ENCODE data around the gene HCN2.
A peak's percentile ranks its signal among the peaks of the same experiment; 100 is the strongest.

Gene HCN2

DNA sequence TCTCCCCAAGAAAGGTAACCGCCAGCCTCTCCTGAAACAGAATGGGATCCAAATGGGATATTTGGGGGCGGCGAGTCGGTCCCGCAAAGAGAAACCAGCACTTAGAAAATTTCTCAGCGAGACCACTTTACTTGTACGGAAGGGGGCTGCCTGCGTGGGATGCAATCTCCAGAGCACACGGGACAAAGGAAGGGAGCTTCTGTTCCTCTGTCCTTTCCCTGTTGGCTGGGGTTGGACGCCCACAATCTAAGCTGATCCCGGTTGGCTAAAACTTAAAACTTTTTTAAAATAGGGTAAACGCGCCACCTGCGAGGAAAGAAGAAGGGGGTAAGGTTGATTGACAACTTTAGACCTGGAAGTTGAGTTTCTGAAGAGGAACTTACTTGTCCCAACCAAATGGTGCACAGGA is 18.1 kb upstream of the HCN2 start:
- DNase-seq (ENCODE audit: low read depth in 2 of 2), result no peak

DNA sequence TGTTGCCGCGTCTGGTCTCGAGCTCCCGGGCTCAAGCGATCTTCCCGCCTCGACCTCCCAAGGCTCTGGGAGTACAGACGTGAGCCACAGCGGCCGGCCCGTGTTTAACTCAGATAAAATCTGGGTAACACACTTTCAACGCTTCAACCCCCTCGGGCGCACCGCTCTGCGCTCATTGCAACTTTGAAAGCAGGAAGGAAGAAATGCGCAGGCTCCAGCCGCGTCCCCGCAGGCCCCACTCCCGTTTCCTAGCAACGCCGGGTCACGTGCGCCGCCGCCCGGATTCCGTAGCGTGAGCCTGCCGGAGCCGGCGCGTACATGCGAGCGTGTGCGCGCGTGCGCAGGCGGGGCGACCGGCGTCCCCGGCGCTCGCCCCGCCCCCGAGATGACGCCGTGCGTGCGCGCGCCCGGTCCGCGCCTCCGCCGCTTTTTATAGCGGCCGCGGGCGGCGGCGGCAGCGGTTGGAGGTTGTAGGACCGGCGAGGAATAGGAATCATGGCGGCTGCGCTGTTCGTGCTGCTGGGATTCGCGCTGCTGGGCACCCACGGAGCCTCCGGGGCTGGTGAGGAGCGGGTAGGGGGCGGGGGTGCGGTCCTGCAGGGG is 17.4 kb upstream of the HCN2 start, which contains the start of gene BSG:
BSG (plus strand) TSS at position 457 of the 603 bp plus-strand sequence; CDS start at position 496, 39 bp downstream.
- peak; percentile 96 to 98 for DNase-seq (ENCODE audit: low read depth in 2 of 2)

DNA sequence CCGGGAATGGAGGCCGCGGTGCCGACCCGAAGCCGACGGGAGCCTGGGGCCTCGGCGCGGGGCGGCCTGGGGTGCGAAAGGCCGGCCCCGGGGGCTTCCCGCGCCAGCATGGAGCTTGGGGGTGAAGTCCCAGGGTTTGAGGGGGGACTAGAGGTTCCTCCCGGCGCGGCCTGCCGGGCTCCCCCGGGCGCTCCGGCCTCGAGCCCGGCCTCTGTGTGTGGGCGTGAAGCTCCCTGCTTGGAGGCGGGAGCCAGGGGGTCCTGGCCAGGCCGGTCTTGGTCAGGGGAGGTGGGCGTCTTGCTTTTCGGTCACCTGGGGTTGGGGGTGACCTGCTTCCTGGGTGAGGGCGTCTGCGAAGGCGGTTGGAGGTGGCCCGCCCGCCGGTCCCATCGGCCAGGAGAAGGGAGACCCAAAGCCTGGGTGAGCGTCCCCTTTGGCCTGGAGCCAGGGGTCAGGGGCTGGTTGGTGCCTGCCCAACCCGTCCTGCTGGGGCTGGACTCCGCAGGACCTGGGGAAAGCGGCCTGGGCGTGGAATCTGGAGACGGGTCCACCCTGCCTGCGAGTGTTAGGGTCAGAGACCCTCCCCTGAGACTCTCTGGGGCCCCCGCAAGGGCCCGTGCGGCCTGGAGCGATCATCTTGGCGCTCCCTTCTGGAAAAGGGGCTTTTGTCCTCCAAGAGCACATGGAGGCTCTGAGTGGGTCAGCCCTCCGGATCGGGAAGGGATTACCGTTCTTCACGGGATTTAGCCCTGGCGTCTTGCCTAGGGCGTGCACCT is 16.8 kb upstream of the HCN2 start:
- DNase-seq (ENCODE audit: low read depth in 2 of 2), result no peak

DNA sequence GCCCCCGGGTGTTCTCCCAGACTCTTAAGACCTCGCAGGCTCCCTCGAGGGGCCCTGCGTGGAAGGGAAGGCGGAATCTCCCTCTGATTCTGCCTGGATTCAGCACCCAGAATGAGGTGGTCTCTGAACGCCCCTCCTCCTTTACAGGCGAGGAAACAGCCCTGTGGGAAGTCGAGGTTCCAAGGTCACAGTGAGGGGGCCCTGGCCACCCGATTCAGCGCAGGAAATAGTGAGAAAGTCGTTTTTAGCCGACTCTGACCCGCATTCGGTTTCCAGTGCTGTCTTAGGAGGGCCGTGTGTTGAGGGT is 16.2 kb upstream of the HCN2 start:
- no peak for DNase-seq (ENCODE audit: low read depth in 2 of 2)

DNA sequence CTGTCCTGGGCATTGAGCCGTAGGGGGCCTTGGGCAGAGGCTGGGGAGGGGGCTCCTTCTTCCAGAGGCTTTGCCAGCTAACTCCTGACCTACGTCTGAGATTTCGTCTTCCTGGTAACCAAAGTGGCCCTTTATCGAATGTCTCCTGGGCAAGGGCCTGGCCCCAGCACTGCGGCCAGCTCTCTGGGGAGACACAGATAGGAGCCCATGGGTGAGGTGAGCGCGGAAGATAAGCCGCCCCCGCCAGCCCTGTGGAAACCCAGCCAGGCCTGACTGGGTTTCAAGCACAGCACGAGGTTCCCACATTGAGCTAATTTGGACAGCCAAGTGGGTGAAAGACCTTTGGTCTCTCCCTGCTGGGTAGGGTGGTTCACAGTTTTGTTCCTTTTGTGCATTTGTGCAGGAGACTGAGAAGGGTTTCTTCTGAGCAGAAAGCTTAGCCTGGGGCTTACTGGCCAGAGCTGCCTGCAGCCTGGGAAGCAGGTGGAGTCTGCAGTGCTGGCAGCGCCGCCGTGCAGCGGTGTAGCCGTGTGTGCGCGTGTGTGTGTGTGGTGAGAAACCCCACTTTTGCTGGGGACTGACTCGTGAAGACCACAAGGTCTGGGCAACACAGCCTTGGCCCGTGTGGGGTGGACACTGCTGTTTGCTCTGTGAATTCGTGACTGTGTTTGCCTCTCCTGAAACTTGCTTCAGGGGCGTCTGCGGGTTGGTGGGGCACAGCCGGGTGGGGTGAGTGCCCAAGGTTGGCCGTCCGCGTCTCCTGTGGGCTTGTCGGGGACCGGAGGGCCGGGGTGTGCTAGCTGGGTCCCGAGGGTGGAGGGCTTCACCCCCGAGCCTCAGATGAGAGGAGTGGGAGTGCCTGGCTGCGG is 14.8 kb upstream of the HCN2 start:
- no peak for DNase-seq (ENCODE audit: low read depth in 2 of 2)

DNA sequence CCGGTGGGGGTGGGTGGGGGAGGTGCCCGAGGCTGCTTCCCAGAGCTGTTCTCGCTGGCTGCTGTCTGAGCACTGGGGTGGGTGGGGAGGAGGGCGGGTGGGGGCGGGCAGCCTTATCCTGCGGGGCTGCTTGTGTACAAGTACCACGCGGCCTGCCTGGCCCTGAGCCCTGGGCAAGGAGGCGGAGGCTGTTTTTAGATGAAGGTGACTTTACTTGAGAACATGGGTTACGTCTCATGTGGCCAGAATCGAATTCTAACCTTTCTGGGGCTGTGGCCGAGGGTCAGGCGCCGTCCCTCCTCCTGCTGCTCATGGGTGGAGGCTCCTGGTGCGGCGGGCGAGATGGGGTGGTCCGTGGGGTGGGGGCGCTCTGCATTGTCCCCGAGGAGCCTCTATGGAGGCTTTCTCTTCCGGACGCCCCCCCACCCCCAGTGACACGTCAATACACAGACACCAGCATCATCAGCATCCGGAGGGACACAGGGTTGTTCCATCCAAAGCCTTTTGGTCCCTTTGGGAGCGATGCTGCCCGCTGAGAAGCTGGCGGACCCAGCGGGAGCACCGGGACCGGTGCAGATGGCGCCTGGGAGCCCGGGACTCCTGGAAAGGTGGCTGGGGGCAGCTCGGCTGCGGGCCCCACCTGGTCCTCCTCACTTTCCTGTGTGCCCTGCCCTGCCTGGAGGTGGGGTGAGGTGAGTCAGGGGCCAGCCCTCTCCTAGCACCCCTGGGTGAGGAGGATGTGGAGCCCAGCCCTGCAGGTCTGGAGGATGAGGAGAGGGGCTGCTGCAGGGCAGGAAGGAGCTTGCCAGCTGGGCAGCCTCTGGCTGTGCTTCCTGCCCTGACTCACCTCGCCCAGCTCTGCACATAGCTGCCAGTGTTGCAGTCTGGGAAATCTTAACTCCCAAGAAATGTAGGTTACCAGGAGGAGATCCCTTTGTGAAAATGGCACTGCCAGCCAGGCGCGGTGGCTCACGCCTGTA is 13.9 kb upstream of the HCN2 start:
- no peak for DNase-seq (ENCODE audit: low read depth in 2 of 2)

DNA sequence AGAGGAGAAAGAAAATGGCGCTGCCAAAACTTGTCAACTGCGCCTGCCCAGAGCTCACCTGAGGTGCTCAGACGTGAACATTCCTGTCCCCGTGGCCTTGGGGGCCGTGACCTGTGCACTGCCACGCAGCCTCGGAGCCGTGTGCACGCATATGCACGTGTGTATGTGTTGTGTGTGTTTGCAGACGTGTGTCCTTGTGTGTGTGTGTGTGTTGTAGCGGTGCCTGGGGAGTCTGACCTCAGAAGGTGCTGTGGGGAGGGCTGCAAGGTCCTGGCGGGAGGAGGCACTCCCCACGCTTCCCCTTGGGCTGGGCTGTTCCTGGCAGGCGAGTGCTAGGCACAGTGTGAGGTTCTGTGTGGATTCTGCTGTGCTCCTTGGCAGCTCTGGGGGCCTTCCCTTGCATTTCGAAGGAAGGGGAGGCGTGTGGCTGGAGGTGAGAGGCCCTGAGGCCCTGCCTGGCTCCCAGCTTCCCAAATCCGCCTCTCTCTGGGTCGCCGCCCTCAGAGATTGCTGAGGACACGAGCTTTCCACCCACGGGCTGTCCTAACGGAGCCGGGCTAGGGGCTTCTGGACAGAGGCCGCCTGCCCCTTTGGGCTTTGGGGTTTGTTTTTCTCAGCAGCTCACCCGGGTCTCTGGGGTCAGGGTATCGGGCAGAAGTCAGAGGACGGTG is 12.8 kb upstream of the HCN2 start:
- DNase-seq (ENCODE audit: low read depth in 2 of 2), result no peak

DNA sequence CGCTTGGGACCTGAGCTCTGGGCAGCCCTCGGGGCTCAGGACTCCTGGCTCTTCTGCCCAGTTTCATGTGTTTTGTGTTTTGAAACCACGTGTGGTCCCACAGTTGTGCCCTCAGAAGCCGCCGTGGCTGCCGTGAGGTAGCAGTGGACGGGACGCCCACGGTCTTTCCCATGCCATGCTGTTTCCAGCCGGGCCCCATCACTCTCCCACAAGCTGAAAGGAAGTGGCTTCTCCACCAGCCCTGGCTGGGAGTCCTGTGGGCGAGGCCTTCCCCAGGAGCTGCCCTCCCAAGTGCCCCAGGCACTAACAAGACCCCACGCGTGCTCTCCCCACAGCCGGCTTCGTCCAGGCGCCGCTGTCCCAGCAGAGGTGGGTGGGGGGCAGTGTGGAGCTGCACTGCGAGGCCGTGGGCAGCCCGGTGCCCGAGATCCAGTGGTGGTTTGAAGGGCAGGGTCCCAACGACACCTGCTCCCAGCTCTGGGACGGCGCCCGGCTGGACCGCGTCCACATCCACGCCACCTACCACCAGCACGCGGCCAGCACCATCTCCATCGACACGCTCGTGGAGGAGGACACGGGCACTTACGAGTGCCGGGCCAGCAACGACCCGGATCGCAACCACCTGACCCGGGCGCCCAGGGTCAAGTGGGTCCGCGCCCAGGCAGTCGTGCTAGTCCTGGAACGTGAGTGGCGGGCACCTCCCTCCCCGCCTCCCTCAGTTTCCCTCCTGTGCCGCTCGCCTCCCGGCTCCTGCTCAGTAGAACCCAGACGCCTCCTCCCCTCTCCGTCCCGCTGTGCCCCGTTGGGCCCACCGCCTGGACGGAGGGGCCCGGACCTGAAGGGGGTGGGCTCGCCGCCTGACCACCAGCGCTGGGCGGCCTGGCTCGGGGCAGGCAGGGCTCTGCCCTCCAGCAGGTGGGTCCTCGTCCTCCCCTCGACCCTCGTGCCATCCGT is 12.0 kb upstream of the HCN2 start:
- DNase-seq (ENCODE audit: low read depth in 2 of 2), result no peak

DNA sequence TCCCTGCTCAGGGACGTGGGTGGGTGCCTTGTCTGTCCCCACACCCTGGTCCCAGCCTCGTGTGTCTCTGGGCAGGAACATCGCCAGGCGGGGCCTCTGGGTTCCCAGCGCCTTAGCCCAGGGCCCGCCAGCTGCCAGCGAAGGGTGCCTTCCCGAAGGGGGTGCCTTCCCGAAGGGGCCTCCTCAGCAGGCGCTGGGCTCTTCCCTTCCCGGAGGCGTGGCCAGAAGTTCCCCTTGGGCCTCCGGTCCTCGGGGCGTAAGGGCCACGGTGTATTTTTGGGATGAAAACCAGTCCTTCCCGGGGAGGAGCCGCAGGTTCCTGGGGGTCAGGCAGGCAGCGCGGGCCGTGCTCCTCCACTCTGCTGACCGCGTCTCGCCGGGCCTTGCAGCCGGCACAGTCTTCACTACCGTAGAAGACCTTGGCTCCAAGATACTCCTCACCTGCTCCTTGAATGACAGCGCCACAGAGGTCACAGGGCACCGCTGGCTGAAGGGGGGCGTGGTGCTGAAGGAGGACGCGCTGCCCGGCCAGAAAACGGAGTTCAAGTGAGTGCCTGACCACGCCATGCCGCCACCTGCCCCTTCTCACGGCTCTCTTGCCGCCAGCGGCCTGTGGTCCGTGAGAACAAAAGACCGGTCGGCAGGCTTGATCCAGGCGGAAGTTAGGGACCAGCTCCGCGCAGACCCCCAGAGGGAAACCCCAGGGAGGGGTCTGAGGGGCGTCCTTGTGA is 10.4 kb upstream of the HCN2 start:
- no peak for DNase-seq (ENCODE audit: low read depth in 2 of 2)

DNA sequence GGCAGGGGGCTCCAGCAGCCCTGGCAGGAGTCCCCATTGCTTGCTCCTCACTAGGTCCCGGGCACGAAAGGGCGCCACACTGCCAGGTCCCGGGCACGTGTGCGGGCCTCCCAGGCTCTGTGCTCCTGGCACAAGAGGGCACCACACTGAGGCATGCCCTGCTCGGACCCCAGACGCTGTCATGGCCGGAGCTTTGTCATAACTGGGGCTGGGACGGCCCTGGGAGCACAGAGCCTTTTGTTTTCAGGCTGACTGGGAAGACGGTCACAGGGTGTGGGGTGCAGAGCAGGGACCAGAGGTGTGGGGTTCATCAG is 9.9 kb upstream of the HCN2 start:
- DNase-seq (ENCODE audit: low read depth in 2 of 2), result no peak

DNA sequence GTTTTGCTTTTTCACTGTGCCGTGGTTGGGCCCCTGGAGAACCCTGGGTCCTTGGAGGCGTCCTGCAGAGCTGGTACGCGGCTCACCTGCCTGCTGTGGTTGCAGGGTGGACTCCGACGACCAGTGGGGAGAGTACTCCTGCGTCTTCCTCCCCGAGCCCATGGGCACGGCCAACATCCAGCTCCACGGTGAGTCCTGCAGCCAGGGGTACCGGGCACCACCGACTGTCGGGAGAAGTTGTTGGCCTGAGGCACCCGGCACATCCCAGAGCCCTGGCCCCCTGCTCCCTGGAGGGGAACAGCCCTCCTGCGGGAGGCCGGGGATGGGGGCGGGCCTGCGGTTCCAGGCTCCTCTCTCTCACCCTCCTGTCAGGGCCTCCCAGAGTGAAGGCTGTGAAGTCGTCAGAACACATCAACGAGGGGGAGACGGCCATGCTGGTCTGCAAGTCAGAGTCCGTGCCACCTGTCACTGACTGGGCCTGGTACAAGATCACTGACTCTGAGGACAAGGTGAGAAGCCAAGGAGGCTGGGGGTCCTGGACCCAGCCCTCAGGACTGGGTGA is 9.3 kb upstream of the HCN2 start:
- no peak for DNase-seq (ENCODE audit: low read depth in 2 of 2)

DNA sequence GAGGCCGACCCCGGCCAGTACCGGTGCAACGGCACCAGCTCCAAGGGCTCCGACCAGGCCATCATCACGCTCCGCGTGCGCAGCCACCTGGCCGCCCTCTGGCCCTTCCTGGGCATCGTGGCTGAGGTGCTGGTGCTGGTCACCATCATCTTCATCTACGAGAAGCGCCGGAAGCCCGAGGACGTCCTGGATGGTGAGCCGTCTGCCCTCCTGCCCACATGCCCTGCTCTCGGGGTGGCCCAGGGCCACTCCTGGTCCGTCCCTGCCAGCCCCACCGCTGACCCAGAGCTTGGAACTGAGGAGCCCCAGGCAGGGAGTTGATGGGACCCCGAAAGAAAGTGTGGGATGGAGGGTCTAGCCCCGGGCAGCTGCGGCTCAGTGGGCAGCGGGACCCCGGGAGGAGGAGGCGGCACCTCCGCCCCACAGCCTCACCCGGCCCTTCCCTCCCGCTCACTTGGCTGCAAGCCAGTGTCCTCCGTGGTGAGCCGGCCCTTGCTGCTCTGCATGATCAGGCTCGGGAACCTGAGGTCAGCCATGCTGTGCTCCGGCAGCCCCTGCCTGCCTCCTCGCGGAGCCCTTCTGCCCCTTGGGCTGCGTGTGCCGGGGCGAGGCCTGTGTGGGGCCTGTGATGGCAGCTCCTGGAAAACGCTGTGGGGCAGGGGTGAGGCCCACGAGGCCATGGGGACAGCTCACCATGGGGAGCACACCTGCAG is 8.1 kb upstream of the HCN2 start:
- no peak for DNase-seq (ENCODE audit: low read depth in 2 of 2)

DNA sequence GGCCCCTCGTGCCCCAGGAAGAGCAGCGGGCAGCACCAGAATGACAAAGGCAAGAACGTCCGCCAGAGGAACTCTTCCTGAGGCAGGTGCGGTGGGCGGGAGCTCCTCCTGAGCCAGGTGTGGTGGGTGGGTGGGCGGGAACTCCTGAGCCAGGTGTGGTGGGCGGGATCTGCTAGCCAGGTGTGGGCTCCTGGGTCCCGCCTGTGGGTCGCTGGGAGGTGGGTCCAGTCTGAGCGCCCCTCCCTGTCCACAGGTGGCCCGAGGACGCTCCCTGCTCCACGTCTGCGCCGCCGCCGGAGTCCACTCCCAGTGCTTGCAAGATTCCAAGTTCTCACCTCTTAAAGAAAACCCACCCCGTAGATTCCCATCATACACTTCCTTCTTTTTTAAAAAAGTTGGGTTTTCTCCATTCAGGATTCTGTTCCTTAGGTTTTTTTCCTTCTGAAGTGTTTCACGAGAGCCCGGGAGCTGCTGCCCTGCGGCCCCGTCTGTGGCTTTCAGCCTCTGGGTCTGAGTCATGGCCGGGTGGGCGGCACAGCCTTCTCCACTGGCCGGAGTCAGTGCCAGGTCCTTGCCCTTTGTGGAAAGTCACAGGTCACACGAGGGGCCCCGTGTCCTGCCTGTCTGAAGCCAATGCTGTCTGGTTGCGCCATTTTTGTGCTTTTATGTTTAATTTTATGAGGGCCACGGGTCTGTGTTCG is 7.0 kb upstream of the HCN2 start:
- no peak for DNase-seq (ENCODE audit: low read depth in 2 of 2)

DNA sequence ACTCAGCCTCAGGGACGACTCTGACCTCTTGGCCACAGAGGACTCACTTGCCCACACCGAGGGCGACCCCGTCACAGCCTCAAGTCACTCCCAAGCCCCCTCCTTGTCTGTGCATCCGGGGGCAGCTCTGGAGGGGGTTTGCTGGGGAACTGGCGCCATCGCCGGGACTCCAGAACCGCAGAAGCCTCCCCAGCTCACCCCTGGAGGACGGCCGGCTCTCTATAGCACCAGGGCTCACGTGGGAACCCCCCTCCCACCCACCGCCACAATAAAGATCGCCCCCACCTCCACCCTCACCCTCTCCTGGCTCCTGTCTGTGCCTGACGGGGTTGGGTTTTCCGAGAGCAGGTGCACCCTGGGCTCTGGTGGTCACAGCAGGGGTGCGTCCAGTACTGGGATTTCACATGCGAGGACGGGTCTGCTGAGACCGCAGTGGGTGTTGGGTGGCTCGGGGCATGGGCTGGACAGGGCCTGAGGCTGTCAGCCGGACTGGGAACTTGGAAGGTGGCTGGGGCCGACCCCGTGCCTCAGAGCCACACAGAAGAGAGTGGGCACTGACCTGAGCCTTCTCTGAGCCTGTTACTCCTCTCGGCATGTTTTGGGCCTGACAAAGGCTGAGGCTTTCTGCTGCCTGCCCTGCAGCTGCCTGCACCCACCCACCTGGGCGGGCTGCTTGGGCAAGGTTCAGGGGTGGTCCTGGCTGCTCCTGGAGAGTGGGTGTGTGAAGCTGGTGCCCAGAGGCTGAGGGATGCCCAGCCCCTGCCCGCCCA is 6.3 kb upstream of the HCN2 start:
- DNase-seq (ENCODE audit: low read depth in 2 of 2), result no peak

DNA sequence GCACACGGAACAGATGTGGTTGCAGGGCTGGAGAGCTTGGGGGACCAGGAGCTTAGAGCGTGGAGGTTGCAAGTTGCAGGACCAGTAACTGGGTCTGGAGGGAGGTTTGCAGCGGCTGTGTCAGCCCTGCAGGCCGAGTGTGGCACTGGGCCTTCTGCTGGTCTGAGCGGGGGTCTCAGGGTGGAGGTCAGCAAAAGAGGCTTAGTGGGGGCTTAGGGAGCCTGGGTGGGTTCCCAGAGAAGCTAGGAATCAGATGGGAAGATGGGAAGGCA is 5.8 kb upstream of the HCN2 start:
- DNase-seq (ENCODE audit: low read depth in 2 of 2), result no peak

DNA sequence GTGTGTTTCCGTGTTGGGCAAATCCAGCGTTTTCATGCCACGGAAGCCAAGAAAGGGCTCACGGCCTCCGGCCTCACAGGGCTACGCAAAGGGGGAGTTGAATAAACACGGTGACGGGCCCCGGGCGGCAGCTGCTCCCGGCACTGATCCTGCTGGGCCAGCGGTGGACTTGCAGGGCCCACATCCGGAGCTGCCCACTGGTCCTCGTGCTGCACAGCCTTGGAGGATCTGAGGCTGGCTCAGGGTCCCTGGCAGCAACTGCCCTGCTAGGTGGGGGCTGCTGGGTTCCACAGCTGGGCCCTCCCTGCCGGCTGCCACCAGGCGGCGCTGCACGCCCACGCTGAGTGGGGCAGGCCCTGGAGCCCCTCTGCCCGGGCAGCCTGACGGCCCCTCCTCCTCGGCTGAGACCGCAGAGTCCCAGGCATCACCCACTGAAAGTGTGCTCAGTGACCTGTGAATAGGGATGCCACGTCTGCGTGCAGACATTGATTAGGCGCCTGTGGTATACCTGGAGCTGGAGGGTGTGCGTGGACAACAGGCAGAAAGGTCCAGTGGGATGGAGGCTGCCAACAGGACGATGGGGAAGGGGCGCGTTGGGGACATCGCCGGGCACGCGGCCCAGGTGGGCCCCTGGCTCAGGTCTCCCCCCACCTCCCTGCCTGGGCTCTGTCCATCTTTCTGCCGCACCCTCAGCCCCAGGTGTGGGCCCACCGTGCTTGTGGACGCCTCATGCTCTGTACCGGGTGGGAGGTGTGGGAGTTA is 5.3 kb upstream of the HCN2 start:
- DNase-seq (ENCODE audit: low read depth in 2 of 2), result peak in 1 of 2 donors; percentile 51

Measured in activated CD4-positive, alpha-beta T cell treated with anti-CD3 and anti-CD28 coated beads for 24 hours (primary cell).